Coronary artery (tissue), 2 donors: ENCODE results near the gene ATXN1.

Experiments
- DNase-seq: peaks from one replicate; pipeline ENCODE4 v3.0.0-alpha.2; 2017; ENCODE audit warnings: low spot score
- H3K27ac ChIP-seq, 2 donors: fragments of 200-600 bp; sonication (generic); one replicate each; pipeline ENCODE4 v1.5.1; 2016 to 2019
- H3K4me3 ChIP-seq: fragments of 200-600 bp; sonication (generic); 2 replicates; pipeline ENCODE4 v1.5.1; 2016; ENCODE audit warnings: mild to moderate bottlenecking, moderate library complexity
- CTCF ChIP-seq: fragments of 200-600 bp; sonication (generic); IDR thresholded peaks from one replicate; pipeline ENCODE4 v1.5.1; 2019; ENCODE audit warnings: antibody characterized with exemption

The ATXN1 gene

GRCh38 chr6:16522937-16523336 is 238.3 kb downstream of the ATXN1 start:
- H3K4me3 ChIP-seq: no peak overlapping the region
- no peak overlapping the region for H3K27ac ChIP-seq
- no peak for TF ChIP-seq CTCF
- DNase-seq: no peak

GRCh38 chr6:16521528-16521927 is 239.7 kb downstream of the ATXN1 start:
- DNase-seq: no peak
- TF ChIP-seq CTCF: no peak
- Histone ChIP-seq H3K4me3 (no peak overlapping the region), H3K27ac (no peak overlapping the region)

- TF ChIP-seq CTCF: no peak
- no peak for DNase-seq
- no peak overlapping the region for H3K4me3 ChIP-seq
- H3K27ac ChIP-seq: no peak overlapping the region
These were observed 241.7 kb downstream of the ATXN1 start for GRCh38 chr6:16519265-16520242.

GRCh38 chr6:16518265-16518664 is 243.0 kb downstream of the ATXN1 start:
- TF ChIP-seq CTCF: no peak
- Histone ChIP-seq H3K4me3 (no peak overlapping the region), H3K27ac (no peak overlapping the region)
- DNase-seq: no peak

- TF ChIP-seq CTCF: peak; percentile 41
- peak overlapping the region; percentile 11 to 78 for H3K27ac ChIP-seq
- DNase-seq: no peak
- peak overlapping the region; percentile 47 for H3K4me3 ChIP-seq
These were observed 247.0 kb downstream of the ATXN1 start for GRCh38 chr6:16514249-16514648.

- DNase-seq: no peak
- peak overlapping the region in 1 of 2 donors; percentile 6 for H3K27ac ChIP-seq
- TF ChIP-seq CTCF: no peak
- no peak overlapping the region for H3K4me3 ChIP-seq
These were observed 248.5 kb downstream of the ATXN1 start for GRCh38 chr6:16512544-16513290.
